ENCODE measurements around the gene FAM240B. TPM values are rescaled to one million over a fixed set of nuclear protein-coding genes. Genes with fewer than 3 reads are reported as not detected.

Gene FAM240B
- total RNA-seq = not detected in 2 replicates

DNA sequence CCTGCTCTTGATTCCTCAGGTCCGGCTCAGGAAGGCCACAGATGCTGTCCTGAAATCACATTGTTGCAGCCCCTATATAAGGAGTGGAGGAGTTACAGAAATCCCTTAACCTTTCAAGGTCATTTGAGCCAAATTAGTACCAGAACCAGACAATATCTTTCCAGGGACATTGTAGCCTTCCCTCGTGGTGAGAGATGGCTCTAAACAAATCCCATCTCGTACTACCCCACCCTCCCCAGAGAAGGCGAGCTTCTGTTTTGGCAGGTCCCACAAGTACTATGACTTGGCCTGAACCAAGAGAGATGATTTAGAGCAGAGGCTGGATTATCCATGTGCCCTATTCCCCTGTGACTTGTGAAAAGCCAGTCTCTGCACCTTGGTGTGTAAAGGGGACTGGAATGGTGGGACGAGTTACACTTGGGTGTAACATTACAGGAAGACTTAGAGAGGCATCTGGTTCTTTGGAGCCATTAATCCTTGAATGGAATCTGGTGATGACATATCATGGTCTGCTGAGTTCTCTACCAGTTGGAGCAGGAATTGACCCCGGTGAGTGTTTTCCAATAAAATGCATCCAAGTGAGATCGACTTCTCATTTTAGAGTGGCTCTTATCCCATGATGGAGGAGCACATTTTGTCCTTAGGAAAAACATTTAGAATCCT lies at the start of gene FAM240B:
Gene FAM240B, minus strand, starts transcription at position 51 of the 663 bp plus-strand sequence. CDS start 16,134 bp downstream, outside the sequence.
- no peaks in the 10 kb centered on the region for H3K27me3 ChIP-seq (ENCODE audit: control insufficient read depth, insufficient read depth, low read length)
- no peak within 1 kb of the TSS for H3K4me3 ChIP-seq (ENCODE audit: low read depth, low read length)
- peak; percentile 16 for DNase-seq (ENCODE audit: low read depth)
- H3K36me3 ChIP-seq (ENCODE audit: control insufficient read depth, insufficient read depth, low read length) = no peaks in the 10 kb centered on the region
- TF ChIP-seq, protein P1, sequence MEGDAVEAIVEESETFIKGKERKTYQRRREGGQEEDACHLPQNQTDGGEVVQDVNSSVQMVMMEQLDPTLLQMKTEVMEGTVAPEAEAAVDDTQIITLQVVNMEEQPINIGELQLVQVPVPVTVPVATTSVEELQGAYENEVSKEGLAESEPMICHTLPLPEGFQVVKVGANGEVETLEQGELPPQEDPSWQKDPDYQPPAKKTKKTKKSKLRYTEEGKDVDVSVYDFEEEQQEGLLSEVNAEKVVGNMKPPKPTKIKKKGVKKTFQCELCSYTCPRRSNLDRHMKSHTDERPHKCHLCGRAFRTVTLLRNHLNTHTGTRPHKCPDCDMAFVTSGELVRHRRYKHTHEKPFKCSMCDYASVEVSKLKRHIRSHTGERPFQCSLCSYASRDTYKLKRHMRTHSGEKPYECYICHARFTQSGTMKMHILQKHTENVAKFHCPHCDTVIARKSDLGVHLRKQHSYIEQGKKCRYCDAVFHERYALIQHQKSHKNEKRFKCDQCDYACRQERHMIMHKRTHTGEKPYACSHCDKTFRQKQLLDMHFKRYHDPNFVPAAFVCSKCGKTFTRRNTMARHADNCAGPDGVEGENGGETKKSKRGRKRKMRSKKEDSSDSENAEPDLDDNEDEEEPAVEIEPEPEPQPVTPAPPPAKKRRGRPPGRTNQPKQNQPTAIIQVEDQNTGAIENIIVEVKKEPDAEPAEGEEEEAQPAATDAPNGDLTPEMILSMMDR (IDR thresholded peaks at IDR 0.05; ENCODE audit: insufficient read depth, low read length, poor library complexity, severe bottlenecking) = no peak

DNA sequence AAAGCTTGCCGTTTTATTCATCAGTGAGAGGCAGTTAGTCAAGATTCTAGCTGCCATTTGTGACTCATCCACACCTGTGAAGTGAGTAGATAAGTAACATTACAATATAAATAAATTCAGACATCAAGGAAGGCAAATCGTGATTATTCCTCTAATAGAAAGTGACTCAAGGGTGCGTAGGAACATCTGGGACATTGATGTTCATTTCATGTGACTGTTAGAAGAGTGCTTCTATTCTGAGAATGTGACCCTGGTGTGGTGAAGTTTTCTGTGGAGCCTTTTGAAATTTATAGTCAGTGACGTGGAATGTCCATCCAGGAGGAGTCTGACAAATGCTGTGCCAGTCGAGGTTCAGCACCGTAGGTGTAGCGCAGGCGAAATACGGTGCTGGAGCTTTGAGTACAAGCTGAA lies 48.4 kb upstream of the FAM240B start:
- no peak overlapping the region for H3K4me3 ChIP-seq (ENCODE audit: low read depth, low read length)
- TF ChIP-seq, protein P1 (IDR thresholded peaks at IDR 0.05; ENCODE audit: insufficient read depth, low read length, poor library complexity, severe bottlenecking) = no peak
- no peaks in the 10 kb centered on the region for H3K27me3 ChIP-seq (ENCODE audit: control insufficient read depth, insufficient read depth, low read length)
- no peaks in the 10 kb centered on the region for H3K36me3 ChIP-seq (ENCODE audit: control insufficient read depth, insufficient read depth, low read length)
- DNase-seq (ENCODE audit: low read depth) = peak; percentile 5

DNA sequence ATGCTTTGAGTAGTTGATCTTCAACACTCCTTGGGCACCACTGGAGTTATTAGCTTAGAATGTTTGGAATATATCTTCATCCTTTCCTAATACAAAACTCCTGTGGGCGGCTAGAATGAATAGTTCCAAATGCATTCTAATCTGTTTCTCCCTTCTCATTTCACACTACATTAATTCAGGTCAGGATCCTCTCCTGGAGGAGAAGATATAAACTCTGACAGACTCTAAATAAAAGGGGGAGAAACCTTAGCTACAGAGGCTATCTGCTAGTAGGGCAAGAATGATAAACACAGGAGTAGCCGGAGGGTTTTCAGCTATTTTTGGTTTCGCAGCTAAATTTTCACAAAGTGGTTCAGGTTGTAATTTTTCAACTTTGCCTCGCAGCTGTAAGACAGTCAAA lies 45.2 kb upstream of the FAM240B start:
- no peaks in the 10 kb centered on the region for H3K36me3 ChIP-seq (ENCODE audit: control insufficient read depth, insufficient read depth, low read length)

DNA sequence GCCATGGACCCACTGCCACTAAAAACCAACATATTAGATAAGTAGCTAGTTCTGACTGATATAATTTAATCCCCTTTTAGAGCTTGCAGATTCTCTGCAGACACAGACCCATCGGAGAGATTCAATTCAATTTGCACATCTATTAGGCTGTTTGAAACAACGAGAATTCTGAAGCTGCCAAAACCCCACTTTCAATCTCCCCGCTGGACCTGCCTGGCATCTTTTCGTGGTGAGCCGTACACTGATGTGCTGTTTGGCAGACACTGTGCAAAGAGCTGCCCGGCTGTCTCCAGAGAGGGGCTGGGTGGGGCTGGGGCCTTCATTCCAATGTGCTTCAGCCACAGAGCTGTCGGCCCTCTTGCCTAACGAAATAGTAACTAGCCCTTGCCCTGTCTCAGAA lies 42.1 kb upstream of the FAM240B start:
- Histone ChIP-seq H3K27me3 (ENCODE audit: control insufficient read depth, insufficient read depth, low read length) (no peaks in the 10 kb centered on the region), H3K36me3 (ENCODE audit: control insufficient read depth, insufficient read depth, low read length) (no peaks in the 10 kb centered on the region), H3K4me3 (ENCODE audit: low read depth, low read length) (no peak overlapping the region)
- TF ChIP-seq, protein P1 (IDR thresholded peaks at IDR 0.05; ENCODE audit: insufficient read depth, low read length, poor library complexity, severe bottlenecking) = no peak
- DNase-seq (ENCODE audit: low read depth) = no peak

More for the DNA sequence above, 45.2 kb upstream of the FAM240B start:
- H3K27me3 ChIP-seq (ENCODE audit: control insufficient read depth, insufficient read depth, low read length) = no peaks in the 10 kb centered on the region
- TF ChIP-seq, protein P1 (IDR thresholded peaks at IDR 0.05; ENCODE audit: insufficient read depth, low read length, poor library complexity, severe bottlenecking) = no peak
- H3K4me3 ChIP-seq (ENCODE audit: low read depth, low read length) = no peak overlapping the region
- no peak for DNase-seq (ENCODE audit: low read depth)

DNA sequence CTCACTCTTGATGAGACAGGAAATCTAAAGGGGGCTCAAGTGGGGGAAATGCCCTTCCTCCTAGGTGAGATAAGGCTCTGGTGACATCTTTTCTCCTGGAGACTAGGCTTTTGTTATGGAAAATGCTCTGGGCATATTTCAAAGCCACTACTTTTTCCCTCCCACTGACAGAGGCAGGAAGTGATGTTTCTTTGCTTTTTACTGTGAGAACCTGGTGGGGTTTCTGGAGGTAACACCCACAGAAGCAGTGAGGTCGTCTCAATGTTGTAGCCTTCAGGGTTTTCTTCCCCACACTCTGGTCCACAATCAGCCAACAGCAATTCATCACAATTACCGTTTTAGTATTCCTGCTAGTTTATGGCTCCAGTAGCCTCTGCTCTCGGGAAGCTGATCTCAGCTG lies 41.4 kb upstream of the FAM240B start:
- Histone ChIP-seq H3K4me3 (ENCODE audit: low read depth, low read length) (no peak overlapping the region), H3K36me3 (ENCODE audit: control insufficient read depth, insufficient read depth, low read length) (no peaks in the 10 kb centered on the region), H3K27me3 (ENCODE audit: control insufficient read depth, insufficient read depth, low read length) (no peaks in the 10 kb centered on the region)
- TF ChIP-seq, protein P1 (IDR thresholded peaks at IDR 0.05; ENCODE audit: insufficient read depth, low read length, poor library complexity, severe bottlenecking) = no peak
- no peak for DNase-seq (ENCODE audit: low read depth)

DNA sequence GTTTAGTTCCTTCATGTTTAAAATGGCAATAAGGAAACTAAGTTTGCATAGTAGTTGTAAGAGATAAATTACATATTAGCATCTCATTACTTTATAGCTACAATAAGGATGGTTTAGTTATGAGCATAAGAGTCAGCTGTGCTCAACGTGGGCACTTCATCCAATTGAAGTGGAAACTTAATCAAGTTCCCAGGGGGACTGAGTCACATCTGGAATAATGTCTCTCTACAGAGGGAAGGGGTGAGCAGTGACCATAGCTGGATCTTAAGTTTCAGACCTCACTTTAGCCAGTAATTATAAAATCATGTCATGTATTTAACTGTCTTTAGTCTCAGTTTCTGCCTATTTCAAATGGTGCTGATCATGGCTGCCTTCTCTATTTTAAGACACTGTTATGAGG lies 36.8 kb upstream of the FAM240B start:
- TF ChIP-seq, protein P1 (IDR thresholded peaks at IDR 0.05; ENCODE audit: insufficient read depth, low read length, poor library complexity, severe bottlenecking) = no peak
- DNase-seq (ENCODE audit: low read depth) = no peak
- Histone ChIP-seq H3K36me3 (ENCODE audit: control insufficient read depth, insufficient read depth, low read length) (no peaks in the 10 kb centered on the region), H3K27me3 (ENCODE audit: control insufficient read depth, insufficient read depth, low read length) (no peaks in the 10 kb centered on the region), H3K4me3 (ENCODE audit: low read depth, low read length) (no peak overlapping the region)

Measured in kidney epithelial cell (primary cell).